Natural killer cell treated with Interleukin-12 subunit alpha and Interleukin-12 subunit beta and Interleukin-15 and Interleukin-18, amount 100 ng/mL, for 72 hours (primary cell): ENCODE data around the gene DARS1. TPM values are rescaled to one million over a fixed set of nuclear protein-coding genes. Genes with fewer than 3 reads are reported as not detected.
A peak's percentile ranks its signal among the peaks of the same experiment; 100 is the strongest.

ENCODE experiments used
- ATAC-seq, 2 donors: fragments of 150-1000 bp; cut with Tn5 transposase in 1 of 2; sonication (Bioruptor Pico), chemical (Tn5 transposase) in 1 of 2; 2 replicates each; pipeline ENCODE4 v1.10.0; 2021
- DNase-seq: peaks from one replicate; pipeline ENCODE4 v3.0.0; 2022; ENCODE audit warnings: low spot score
- H3K27ac Mint-ChIP-seq, 2 donors: 1 replicate in 1 of 2; 2 replicates in 1 of 2; pipeline ENCODE4 v1.8.0; 2022; ENCODE audit warnings: mixed read lengths in 2 of 2, mild to moderate bottlenecking in 1 of 2, moderate library complexity in 1 of 2
- H3K27me3 Mint-ChIP-seq, 2 donors: 1 replicate in 1 of 2; 2 replicates in 1 of 2; pipeline ENCODE4 v1.8.0; 2022; ENCODE audit warnings: mixed read lengths in 2 of 2
- H3K36me3 Mint-ChIP-seq: one replicate; pipeline ENCODE4 v1.8.0; 2022; ENCODE audit warnings: mixed read lengths
- H3K4me1 Mint-ChIP-seq, 2 donors: 1 replicate in 1 of 2; 2 replicates in 1 of 2; pipeline ENCODE4 v1.8.0; 2022; ENCODE audit warnings: low read depth in 2 of 2, mixed read lengths in 2 of 2, mild to moderate bottlenecking in 1 of 2
- H3K4me3 Mint-ChIP-seq: one replicate; pipeline ENCODE4 v1.8.0; 2022; ENCODE audit warnings: mixed read lengths
- H3K9me3 Mint-ChIP-seq: 2 replicates; pipeline ENCODE4 v1.8.0; 2022; ENCODE audit warnings: mixed read lengths
- total RNA-seq, 2 donors: library from RNA; stranded (reverse); gene quantifications; one replicate each; pipeline ENCODE4 v1.2.3, GENCODE V29; 2022

The DARS1 gene
- total RNA-seq, 2 donors from 2014 or later: 113 to 116 TPM

DNA sequence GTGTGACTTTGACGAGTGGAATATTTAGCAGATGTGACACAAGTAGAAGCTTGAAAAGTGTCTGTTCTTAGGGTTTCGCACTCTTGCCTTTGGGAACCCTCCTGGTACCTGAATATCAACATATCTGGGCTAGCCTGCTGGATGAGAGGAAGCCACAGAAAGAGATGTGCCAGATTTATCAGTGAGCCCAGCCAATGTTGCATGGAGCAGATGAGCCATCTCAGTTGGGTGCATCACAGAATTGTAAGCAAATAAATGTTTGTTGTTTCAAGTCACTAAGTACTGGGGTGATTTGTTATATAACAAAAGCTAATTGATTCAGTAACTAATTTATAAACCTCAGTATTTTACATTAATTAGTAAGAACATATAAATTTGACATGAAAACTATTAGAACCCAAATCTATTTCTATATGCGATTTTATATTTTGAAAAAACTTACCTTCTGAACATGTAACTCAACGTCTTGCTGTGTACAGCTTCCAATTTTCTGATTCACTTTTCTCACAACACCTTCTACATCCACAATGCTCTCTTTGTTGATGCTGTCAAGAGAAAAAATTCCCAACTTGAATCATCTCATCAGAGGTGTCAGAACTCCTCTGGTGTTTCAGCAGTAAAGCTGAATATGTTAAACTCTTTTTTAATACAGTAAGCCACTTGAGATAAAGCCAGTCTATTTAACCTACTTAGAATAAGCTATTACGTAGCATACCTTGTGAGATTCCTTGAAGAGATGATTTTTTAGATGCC lies 42.3 kb downstream of the DARS1 start:
- DNase-seq (no peak), ATAC-seq (no peak)
- Mint-ChIP-seq H3K4me1 (peaks cover 30 to 45% of the 10 kb centered on the region in 2 donors), H3K4me3 (no peak overlapping the region), H3K36me3 (peaks cover 34% of the 10 kb centered on the region), H3K27me3 (no peaks in the 10 kb centered on the region), H3K27ac (no peak overlapping the region), H3K9me3 (no peaks in the 10 kb centered on the region)

- no peaks in the 10 kb centered on the region for H3K9me3 Mint-ChIP-seq
- peaks cover 36 to 41% of the 10 kb centered on the region in 2 donors for H3K4me1 Mint-ChIP-seq
Observed at GRCh38 chr2:135936524-135936923, 48.9 kb downstream of the DARS1 start.

GRCh38 chr2:135935914-135936313 lies 49.5 kb downstream of the DARS1 start:
- H3K27ac Mint-ChIP-seq: peak overlapping the region; percentile 67 to 79
- ATAC-seq: no peak

More at GRCh38 chr2:135936524-135936923, 48.9 kb downstream of the DARS1 start:
- DNase-seq (no peak), ATAC-seq (peak; percentile 52 to 65)
- H3K27me3 Mint-ChIP-seq: no peaks in the 10 kb centered on the region
- peak overlapping the region; percentile 67 to 79 for H3K27ac Mint-ChIP-seq
- H3K4me3 Mint-ChIP-seq: peak overlapping the region; percentile 25
- peaks cover 36% of the 10 kb centered on the region for H3K36me3 Mint-ChIP-seq

DNA sequence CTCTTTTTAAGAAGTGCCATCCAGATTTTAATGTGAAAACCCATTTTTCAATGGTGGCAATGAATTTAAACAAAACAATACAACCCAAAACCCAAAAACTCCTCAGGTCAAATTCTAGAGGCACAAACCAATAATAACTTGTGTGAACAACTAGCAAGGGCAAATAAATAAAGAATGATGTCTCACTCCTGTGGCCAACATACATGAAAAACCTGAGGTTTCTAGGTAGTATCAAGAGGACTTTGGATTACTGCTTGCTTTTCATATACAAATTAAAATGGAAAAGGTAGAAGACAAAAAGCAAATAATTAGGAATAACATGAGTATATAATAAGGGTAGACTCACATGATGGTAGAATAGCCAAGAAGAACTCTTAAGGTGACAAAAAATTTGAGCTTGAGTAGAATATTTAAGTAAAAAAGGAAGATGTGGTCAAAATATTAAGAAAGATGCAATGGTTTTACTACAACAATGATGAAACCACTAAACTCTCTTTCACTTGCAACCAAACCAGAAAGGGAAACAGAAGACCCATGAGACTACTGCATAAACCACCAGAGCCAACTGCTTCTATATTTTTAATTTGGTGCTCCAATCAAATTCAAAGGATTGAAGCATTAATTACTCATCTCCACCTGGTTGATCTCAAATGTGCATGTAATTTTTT lies 53.5 kb downstream of the DARS1 start:
- no peaks in the 10 kb centered on the region for H3K27me3 Mint-ChIP-seq
- peaks cover 18% of the 10 kb centered on the region for H3K36me3 Mint-ChIP-seq
- H3K27ac Mint-ChIP-seq: peak overlapping the region; percentile 31 to 76
- H3K4me1 Mint-ChIP-seq: peaks cover 19 to 24% of the 10 kb centered on the region in 2 donors
- DNase-seq: no peak
- H3K4me3 Mint-ChIP-seq: peak overlapping the region; percentile 24
- peak in 1 of 2 donors; percentile 56 for ATAC-seq
- no peaks in the 10 kb centered on the region for H3K9me3 Mint-ChIP-seq

More at GRCh38 chr2:135935914-135936313, 49.5 kb downstream of the DARS1 start:
- no peaks in the 10 kb centered on the region for H3K9me3 Mint-ChIP-seq
- peaks cover 39 to 43% of the 10 kb centered on the region in 2 donors for H3K4me1 Mint-ChIP-seq
- H3K27me3 Mint-ChIP-seq: no peaks in the 10 kb centered on the region
- H3K4me3 Mint-ChIP-seq: no peak overlapping the region
- no peak for DNase-seq
- peaks cover 37% of the 10 kb centered on the region for H3K36me3 Mint-ChIP-seq

DNA sequence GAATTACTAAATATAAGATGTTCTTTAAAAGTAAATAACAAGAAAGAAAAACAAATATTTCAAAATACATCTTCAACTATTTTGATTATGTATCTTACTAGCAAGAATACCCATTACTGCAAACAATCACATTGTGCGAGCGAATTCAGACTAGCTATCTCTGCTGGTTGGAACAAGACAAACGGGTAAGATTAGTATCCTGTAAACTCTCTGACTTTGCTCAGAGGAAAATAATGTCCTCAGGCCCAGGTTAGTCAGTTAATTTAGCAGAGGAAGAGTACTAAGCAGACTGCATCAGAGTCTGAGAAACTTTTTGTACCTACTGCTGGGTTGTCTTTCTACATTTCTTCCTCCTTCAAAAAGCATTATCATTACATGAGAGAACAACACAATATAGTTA lies 58.8 kb downstream of the DARS1 start:
- peaks cover 15% of the 10 kb centered on the region for H3K36me3 Mint-ChIP-seq
- no peak for ATAC-seq

GRCh38 chr2:135925571-135925970 lies 59.9 kb downstream of the DARS1 start:
- H3K4me3 Mint-ChIP-seq: no peak overlapping the region
- no peak overlapping the region for H3K27ac Mint-ChIP-seq
- ATAC-seq (no peak), DNase-seq (no peak)
- H3K27me3 Mint-ChIP-seq: no peaks in the 10 kb centered on the region
- no peaks in the 10 kb centered on the region for H3K9me3 Mint-ChIP-seq
- peaks cover 7% of the 10 kb centered on the region for H3K36me3 Mint-ChIP-seq
- H3K4me1 Mint-ChIP-seq: peaks cover 0 to 1% of the 10 kb centered on the region in 2 donors

More for the DNA sequence above, 58.8 kb downstream of the DARS1 start:
- Mint-ChIP-seq H3K27me3 (no peaks in the 10 kb centered on the region), H3K4me3 (no peak overlapping the region), H3K9me3 (no peaks in the 10 kb centered on the region), H3K27ac (no peak overlapping the region), H3K4me1 (peaks cover 6 to 9% of the 10 kb centered on the region in 2 donors)
- no peak for DNase-seq

DNA sequence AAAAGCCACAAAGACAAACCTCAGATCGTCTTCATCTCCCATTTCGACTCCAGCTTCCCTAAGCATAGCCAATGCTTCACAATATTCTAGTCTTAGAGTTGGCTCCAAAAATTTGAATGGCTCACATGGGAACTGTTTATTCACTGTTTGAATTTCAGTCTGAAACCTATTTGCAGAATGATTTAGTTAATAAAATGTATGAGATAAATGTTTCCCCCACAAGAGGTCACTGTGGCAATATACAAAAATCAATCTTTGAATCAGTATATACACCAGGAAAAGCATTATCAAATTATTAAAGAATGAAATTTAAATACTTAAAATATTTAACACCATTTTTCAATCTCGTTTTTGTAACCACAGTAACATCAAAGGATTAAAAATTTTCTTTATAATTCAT lies 69.2 kb downstream of the DARS1 start:
- DNase-seq: no peak
- no peaks in the 10 kb centered on the region for H3K36me3 Mint-ChIP-seq

DNA sequence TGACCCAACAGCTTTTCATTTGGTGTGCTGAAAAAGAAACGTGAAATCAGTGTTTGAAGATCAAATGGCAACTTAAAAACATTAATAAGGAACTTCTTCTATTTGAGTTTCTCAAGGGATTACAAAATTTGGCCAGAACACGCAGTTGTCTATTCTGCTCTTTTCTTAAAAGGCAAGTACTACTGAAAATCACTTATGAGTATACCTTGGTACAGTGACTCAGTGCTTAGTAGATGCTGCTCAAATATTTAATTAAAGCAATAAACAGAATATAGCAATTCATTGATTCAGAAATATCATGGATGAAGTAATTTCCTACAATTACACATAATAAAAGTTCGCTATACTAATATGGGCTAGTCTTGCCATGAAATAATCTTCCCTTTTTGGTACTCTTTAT lies 70.9 kb downstream of the DARS1 start:
- Mint-ChIP-seq H3K27me3 (no peaks in the 10 kb centered on the region), H3K9me3 (no peaks in the 10 kb centered on the region), H3K4me1 (no peaks in the 10 kb centered on the region), H3K36me3 (no peaks in the 10 kb centered on the region), H3K4me3 (no peak overlapping the region), H3K27ac (no peak overlapping the region)
- DNase-seq (no peak), ATAC-seq (no peak)

More for the DNA sequence above, 69.2 kb downstream of the DARS1 start:
- no peak for ATAC-seq
- Mint-ChIP-seq H3K9me3 (no peaks in the 10 kb centered on the region), H3K27me3 (no peaks in the 10 kb centered on the region), H3K4me1 (no peaks in the 10 kb centered on the region), H3K4me3 (no peak overlapping the region), H3K27ac (no peak overlapping the region)

GRCh38 chr2:135913727-135914365 lies 71.6 kb downstream of the DARS1 start:
- Mint-ChIP-seq H3K27me3 (no peaks in the 10 kb centered on the region), H3K36me3 (no peaks in the 10 kb centered on the region), H3K27ac (peak overlapping the region in 1 of 2 donors; percentile 54), H3K4me3 (no peak overlapping the region), H3K4me1 (no peaks in the 10 kb centered on the region), H3K9me3 (no peaks in the 10 kb centered on the region)
- ATAC-seq: no peak
- no peak for DNase-seq

DNA sequence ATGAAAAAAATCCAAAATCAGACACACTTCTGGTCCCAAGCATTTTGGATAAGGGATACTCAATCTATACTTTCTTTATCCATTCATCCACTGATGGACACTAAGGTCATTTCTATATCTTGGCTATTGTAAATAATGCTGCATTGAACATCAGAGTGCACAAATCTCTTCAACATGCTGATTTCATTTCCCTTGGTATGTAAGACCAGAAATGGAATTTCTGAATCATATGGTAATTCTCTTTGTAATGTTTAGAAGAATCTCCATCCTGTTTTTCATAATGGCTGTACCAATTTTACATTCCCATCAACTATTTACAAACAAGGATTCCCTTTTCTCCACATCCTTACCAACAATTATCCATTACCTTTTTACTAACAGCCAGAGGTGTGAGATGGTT lies 75.5 kb downstream of the DARS1 start:
- Mint-ChIP-seq H3K4me1 (no peaks in the 10 kb centered on the region), H3K9me3 (no peaks in the 10 kb centered on the region), H3K4me3 (no peak overlapping the region), H3K36me3 (peaks cover 6% of the 10 kb centered on the region), H3K27ac (no peak overlapping the region), H3K27me3 (no peaks in the 10 kb centered on the region)
- DNase-seq (no peak), ATAC-seq (no peak)

DNA sequence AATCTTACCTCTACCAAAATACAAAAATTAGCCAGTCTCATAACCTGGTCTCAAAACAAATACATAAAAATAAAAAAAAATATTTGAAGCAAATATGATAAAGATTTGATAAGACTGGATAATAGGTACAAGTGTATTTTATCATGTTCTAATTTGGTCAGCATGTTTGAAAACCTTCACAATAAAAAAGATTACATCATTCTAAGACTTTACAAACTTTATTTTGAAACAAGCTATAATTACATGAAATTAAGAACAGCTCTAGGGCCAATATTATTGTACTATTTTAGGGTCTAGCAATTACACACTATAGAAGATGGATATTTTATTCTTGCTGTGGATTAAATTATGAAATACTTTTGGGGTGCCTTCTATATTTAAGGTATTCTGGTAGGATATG lies 79.7 kb downstream of the DARS1 start:
- Mint-ChIP-seq H3K27ac (no peak overlapping the region), H3K4me1 (no peaks in the 10 kb centered on the region), H3K27me3 (no peaks in the 10 kb centered on the region), H3K9me3 (no peaks in the 10 kb centered on the region), H3K36me3 (peaks cover 6% of the 10 kb centered on the region), H3K4me3 (no peak overlapping the region)
- no peak for DNase-seq
- no peak for ATAC-seq

GRCh38 chr2:135904341-135904989 lies 81.0 kb downstream of the DARS1 start:
- Mint-ChIP-seq H3K27me3 (no peaks in the 10 kb centered on the region), H3K9me3 (no peaks in the 10 kb centered on the region), H3K36me3 (peaks cover 6% of the 10 kb centered on the region), H3K4me3 (no peak overlapping the region), H3K4me1 (no peaks in the 10 kb centered on the region), H3K27ac (no peak overlapping the region)
- no peak for DNase-seq
- ATAC-seq: no peak

GRCh38 chr2:135903650-135904049 lies 81.8 kb downstream of the DARS1 start:
- no peak for DNase-seq
- Mint-ChIP-seq H3K27me3 (no peaks in the 10 kb centered on the region), H3K9me3 (no peaks in the 10 kb centered on the region), H3K4me1 (no peaks in the 10 kb centered on the region), H3K4me3 (no peak overlapping the region), H3K36me3 (peaks cover 6% of the 10 kb centered on the region), H3K27ac (no peak overlapping the region)
- no peak for ATAC-seq
